GM21423 (cell line): ENCODE data around the gene MGAT4B.

Source experiments
- ATAC-seq: cut with Tn5 transposase; IDR thresholded peaks from one replicate; pipeline ENCODE4 v1.9.1; 2021; ENCODE audit warnings: mild to moderate bottlenecking, moderate library complexity; ENCODE audit not compliant: unreplicated experiment

The MGAT4B gene

GRCh38 chr5:179749857-179750508 lies 56.7 kb downstream of the MGAT4B start:
- no peak for ATAC-seq

GRCh38 chr5:179747811-179748210 lies 58.9 kb downstream of the MGAT4B start:
- no peak for ATAC-seq
